Measurements from ENCODE around the gene POLR2B.

POLR2B gene

DNA sequence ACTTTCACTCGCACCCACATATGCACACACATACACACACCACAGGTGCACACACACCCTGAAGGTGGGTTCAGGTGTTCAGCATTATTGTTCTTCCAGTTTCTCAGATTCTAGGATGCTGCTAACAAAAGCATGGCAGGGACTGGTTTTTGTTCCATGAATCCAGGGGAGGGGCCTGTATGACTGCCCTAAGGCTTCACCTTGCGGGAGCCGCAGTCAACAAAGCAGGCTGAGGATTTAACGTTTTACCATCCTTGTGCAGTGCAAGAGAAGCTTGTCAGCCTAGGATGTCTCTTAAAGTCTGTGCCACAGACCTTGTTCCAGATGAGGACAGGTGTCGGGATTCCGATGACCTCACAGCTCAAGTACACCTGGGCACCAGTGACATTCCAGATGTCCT, 61.8 kb downstream of the POLR2B start:
- H3K4me2 ChIP-seq = no peak overlapping the region
- no peak overlapping the region for H3K27ac ChIP-seq

DNA sequence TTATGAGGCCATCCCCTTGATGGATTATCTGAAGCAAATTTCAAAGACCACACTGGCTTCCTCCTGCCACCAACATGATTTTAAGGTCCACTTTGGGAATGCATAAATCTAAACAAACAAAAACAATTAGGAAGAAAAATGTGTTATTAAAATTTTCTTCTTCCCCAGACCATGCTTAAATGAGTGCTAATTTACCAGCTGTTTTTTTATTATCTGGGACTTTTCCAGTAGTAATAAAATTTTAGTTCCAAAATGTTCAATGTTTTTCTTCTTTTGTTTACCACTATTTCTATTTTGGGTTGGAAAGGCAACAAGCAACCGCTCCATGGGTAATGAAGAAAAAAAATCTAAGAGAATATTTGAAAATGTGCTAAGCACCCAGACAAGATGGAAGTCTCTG, 62.3 kb downstream of the POLR2B start:
- Histone ChIP-seq H3K27me3 (ENCODE audit: insufficient read depth, low read depth) (no peaks in the 10 kb centered on the region), H4K20me1 (ENCODE audit: insufficient read depth) (no peaks in the 10 kb centered on the region), H3K27ac (no peak overlapping the region), H3K36me3 (ENCODE audit: insufficient read depth) (no peaks in the 10 kb centered on the region), H3K9ac (no peak overlapping the region), H3K4me1 (ENCODE audit: low read depth, poor library complexity, severe bottlenecking) (no peaks in the 10 kb centered on the region), H3K4me2 (no peak overlapping the region), H3K79me2 (ENCODE audit: insufficient read depth, low read depth) (no peaks in the 10 kb centered on the region), H3K4me3 (IDR thresholded peaks at IDR 0.05; ENCODE audit: insufficient read depth, low read depth, low read length) (no peak overlapping the region), H2AFZ (ENCODE audit: low read depth) (no peak overlapping the region)
- TF ChIP-seq, protein P1, sequence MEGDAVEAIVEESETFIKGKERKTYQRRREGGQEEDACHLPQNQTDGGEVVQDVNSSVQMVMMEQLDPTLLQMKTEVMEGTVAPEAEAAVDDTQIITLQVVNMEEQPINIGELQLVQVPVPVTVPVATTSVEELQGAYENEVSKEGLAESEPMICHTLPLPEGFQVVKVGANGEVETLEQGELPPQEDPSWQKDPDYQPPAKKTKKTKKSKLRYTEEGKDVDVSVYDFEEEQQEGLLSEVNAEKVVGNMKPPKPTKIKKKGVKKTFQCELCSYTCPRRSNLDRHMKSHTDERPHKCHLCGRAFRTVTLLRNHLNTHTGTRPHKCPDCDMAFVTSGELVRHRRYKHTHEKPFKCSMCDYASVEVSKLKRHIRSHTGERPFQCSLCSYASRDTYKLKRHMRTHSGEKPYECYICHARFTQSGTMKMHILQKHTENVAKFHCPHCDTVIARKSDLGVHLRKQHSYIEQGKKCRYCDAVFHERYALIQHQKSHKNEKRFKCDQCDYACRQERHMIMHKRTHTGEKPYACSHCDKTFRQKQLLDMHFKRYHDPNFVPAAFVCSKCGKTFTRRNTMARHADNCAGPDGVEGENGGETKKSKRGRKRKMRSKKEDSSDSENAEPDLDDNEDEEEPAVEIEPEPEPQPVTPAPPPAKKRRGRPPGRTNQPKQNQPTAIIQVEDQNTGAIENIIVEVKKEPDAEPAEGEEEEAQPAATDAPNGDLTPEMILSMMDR (conservative IDR thresholded peaks at IDR 0.05; ENCODE audit: low read depth, low read length) = no peak

More for the DNA sequence above, 61.8 kb downstream of the POLR2B start:
- H3K4me3 ChIP-seq (IDR thresholded peaks at IDR 0.05; ENCODE audit: insufficient read depth, low read depth, low read length) = no peak overlapping the region
- H3K79me2 ChIP-seq (ENCODE audit: insufficient read depth, low read depth) = no peaks in the 10 kb centered on the region
- H4K20me1 ChIP-seq (ENCODE audit: insufficient read depth) = no peaks in the 10 kb centered on the region
- H3K36me3 ChIP-seq (ENCODE audit: insufficient read depth) = no peaks in the 10 kb centered on the region
- no peaks in the 10 kb centered on the region for H3K4me1 ChIP-seq (ENCODE audit: low read depth, poor library complexity, severe bottlenecking)
- H2AFZ ChIP-seq (ENCODE audit: low read depth) = no peak overlapping the region
- TF ChIP-seq, protein P1 (conservative IDR thresholded peaks at IDR 0.05; ENCODE audit: low read depth, low read length) = no peak
- no peaks in the 10 kb centered on the region for H3K27me3 ChIP-seq (ENCODE audit: insufficient read depth, low read depth)
- H3K9ac ChIP-seq = no peak overlapping the region

DNA sequence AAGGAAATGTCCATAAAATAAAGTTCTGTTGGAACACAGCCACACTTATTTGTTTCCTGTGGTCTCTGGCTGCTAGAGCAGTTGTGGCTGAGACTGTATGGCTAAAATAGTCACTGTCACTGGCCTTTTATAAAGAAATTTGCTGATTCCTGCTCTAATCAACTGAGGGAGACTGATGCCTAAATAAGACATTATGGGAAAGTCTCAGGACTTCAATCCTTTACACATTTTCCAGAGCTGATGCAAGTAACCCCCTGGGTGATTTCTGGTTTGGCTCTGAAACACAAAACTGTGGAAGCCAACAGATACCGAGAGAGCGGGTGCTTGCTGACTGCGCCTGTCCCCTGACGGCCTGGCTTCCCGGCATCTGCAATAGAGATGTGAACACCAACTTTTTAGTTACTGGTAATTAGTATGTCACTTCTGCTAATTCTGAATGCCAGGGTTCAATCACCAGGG, 64.0 kb downstream of the POLR2B start:
- TF ChIP-seq, protein P1 (conservative IDR thresholded peaks at IDR 0.05; ENCODE audit: low read depth, low read length) = no peak
- Histone ChIP-seq H3K9ac (no peak overlapping the region), H2AFZ (ENCODE audit: low read depth) (no peak overlapping the region), H3K4me2 (no peak overlapping the region), H3K4me1 (ENCODE audit: low read depth, poor library complexity, severe bottlenecking) (no peaks in the 10 kb centered on the region), H3K36me3 (ENCODE audit: insufficient read depth) (no peaks in the 10 kb centered on the region), H3K27me3 (ENCODE audit: insufficient read depth, low read depth) (no peaks in the 10 kb centered on the region), H4K20me1 (ENCODE audit: insufficient read depth) (no peaks in the 10 kb centered on the region), H3K27ac (no peak overlapping the region), H3K4me3 (IDR thresholded peaks at IDR 0.05; ENCODE audit: insufficient read depth, low read depth, low read length) (no peak overlapping the region), H3K79me2 (ENCODE audit: insufficient read depth, low read depth) (no peaks in the 10 kb centered on the region)

DNA sequence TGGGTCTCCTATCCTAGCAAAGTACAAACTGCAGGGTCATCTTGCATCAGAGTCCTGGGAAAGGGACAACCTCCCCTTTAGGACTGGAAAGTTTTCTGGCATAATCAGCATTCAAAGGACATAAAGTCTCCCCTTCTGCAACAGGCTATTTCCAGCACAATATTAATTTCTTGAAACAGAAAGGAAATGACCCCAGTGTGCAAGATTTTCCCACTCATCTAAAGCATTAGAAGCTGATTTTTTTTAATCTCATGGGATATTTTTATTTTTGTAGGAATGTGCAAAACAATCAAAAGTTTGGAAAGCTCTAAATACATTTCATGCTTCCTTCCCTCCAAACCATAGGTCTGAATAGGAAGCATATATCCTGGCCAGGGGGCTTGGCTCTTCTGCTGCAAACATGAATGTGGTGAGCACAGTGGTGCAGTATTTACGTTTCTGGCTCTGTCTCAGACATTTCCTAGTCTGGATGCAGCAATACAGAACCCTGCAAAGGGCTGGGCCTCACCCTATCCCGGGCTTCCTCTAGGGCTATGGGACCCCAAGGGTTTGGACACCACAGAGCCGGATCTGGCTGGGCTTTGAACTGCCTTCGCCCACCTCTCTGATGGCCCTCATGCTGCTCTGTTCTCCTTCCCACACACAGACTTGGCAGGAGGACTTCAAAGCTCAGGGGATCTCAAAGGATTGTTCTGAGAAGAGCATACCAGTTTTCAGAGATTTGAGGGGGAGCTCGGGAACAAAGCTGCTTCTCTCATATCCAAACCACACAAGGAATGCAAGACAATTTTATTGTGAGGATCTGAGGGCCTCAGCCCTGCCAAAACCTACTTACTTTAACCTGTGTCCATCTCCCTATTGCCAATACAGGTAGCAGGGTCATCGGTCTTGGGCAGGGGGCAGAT, 64.9 kb downstream of the POLR2B start:
- TF ChIP-seq, protein P1 (conservative IDR thresholded peaks at IDR 0.05; ENCODE audit: low read depth, low read length) = no peak
- H3K9ac ChIP-seq = no peak overlapping the region
- H4K20me1 ChIP-seq (ENCODE audit: insufficient read depth) = no peaks in the 10 kb centered on the region
- H3K79me2 ChIP-seq (ENCODE audit: insufficient read depth, low read depth) = no peaks in the 10 kb centered on the region
- H3K4me3 ChIP-seq (IDR thresholded peaks at IDR 0.05; ENCODE audit: insufficient read depth, low read depth, low read length) = no peak overlapping the region
- H2AFZ ChIP-seq (ENCODE audit: low read depth) = no peak overlapping the region
- no peaks in the 10 kb centered on the region for H3K27me3 ChIP-seq (ENCODE audit: insufficient read depth, low read depth)
- H3K36me3 ChIP-seq (ENCODE audit: insufficient read depth) = no peaks in the 10 kb centered on the region
- H3K4me2 ChIP-seq = no peak overlapping the region
- H3K27ac ChIP-seq = no peak overlapping the region
- no peaks in the 10 kb centered on the region for H3K4me1 ChIP-seq (ENCODE audit: low read depth, poor library complexity, severe bottlenecking)

Data from KMS-11 (cell line).